GM19395 (cell line): ENCODE data around the gene GLB1L3.
"Not testable (repeated sequence)": the region's sequence is repeated elsewhere in the genome, so short reads cannot be mapped to it uniquely, and the experiment has no call there.

Experiments
- ATAC-seq: cut with Tn5 transposase; IDR thresholded peaks from one replicate; pipeline ENCODE4 v1.9.1; 2021; ENCODE audit warnings: mild to moderate bottlenecking, moderate library complexity; ENCODE audit not compliant: unreplicated experiment

GLB1L3 gene

DNA sequence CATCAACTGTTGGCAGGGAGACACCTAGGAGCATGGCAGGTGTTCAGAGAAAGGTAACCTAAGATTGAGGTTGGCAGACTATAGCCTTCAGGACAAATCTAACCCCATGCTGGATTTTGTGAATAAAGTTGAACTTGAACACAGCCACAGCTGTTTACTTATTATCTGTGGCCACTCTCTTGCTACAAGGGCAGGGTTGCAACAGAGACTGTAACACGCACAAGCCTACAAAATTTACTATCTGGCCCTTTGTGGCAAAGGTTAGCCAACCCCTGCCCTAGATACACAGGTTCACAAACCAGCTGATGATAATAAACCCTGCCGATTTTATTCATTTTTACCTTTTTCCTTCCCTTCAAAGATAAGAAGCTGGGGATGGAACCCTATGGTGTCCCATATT is 25.5 kb upstream of the GLB1L3 start:
- no peak for ATAC-seq

DNA sequence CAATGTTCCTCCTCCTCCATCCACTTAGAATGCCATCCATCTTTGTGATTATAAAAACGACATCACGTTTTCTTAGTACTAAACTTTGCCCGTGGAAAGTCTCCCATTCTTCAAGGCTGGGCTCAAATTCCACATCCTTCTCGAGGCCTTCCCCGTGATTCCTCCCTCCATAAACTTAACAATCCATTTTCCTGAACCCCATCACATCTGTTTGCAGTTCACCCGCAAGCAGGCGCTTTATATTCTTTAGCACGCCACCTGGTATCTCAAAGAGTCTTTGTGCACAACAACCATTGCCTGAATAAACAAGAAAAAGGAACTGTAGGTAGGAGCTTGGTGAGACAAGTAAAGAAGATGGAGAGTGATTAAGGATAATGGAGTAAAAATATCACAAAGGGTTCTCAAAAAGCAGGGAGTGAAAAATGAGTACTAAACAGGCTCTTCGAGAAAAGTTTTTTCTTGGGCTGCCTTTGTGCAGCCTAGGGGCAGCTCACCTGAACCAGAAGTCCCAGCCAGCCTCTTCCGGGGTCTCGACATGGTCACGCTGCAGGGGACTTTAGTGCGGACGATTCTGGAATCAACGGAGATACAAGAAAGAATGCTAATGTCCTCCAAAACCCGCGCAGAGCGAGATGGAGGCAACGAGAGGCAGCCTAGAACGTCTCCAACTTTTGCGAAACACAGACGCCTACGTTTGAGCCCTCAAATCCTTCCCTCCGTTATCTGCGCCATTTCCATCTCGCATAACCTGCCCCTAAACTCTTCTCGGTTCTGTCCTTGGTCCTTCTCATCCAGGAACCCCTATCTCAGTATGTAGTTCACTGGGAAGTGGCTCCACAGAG is 23.6 kb upstream of the GLB1L3 start:
- peak; percentile 49 for ATAC-seq

DNA sequence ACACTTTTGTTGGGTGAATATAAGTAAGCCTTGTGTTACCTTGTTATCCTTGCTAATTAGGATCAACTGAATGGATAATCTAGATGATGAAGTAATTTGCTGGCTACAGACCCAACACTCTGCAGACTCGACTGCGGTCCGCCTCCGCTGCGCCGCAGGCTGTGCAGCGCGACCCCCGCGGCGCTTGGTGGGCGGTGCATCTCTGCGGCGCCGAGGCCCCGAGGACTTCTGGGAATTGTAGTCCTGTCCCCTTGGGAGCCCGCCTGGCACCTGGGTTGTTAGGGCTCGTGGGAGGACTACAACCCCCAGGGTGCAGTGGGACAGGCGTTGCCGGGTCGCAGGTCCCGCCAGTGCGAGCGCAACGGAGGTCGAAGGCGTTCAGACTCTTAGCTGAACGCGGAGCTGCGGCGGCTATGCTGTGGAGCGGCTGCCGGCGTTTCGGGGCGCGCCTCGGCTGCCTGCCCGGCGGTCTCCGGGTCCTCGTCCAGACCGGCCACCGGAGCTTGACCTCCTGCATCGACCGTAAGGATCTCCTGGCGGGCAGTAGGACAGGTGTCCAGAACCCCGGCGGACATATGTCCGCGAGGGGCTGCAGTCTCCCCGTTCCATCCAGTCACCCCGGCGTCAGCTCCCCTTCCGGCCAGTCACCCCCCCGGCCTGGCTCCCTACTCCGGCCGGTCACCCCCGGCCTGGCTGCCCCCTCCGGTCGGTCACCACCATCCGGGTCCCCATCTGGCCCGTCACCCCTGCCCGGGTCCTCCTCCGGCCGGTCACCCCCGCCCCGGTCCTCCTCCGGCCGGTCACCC is 22.8 kb upstream of the GLB1L3 start, which contains the start of the genes ACAD8 and THYN1:
Gene ACAD8, plus strand, starts transcription at position 381 of the 806 bp plus-strand sequence. Its CDS starts 33 bp downstream, at position 414.
Gene THYN1, minus strand, starts transcription at position 165 of the 806 bp plus-strand sequence. CDS start 470 bp downstream, outside the sequence.
- peak; percentile 98 for ATAC-seq

DNA sequence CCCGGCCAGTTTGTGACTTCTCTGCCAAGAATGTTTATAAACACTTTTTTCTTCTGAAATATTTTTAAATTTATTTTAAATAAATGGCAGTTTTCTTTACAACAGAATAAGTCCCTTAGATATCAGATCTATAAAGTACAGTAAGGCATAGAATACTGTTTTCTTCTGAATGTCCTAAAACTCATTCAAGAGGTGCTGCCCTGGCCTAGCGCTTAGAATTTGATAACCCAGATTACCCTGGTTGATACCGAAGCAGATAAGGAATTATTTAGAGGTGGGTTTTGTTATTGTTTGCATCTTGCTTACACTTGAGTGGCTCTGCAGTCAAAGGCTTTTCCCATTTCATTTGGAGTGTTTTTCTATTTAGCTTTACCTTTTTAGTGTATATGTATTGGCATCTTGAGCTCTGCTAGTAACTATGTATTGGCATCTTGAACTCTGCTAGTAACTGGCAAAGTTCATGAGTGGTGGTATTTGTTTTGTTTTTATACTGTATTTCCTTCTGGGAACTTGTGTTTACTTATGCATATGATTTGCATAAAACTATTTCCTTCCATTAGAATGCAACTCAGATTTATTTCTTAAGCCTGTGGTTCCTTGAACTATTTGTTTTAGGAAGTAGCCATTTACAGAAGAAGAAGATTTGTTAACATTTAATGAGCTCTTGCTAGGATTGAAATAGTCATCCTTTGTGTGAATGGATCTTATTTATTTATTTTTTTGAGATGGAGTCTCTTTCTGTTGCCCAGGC is 21.6 kb upstream of the GLB1L3 start:
- no peak for ATAC-seq

DNA sequence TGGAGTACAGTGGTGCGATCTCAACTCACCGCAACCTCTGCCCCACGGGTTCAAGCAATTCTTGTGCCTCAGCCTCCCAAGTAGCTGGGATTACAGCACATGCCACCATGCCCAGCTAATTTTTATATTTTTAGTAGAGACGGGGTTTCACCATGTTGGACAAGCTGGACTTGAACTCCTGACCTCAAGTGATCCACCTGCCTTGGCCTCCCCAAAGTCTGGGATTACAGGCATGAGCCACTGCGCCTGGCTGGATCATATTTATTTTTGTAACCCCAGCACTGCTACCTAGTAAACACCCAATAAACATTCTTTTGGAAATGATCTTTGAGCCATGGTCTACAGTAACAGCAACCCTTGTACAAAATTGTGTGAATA is 21.0 kb upstream of the GLB1L3 start:
- not testable (repeated sequence) for ATAC-seq

GRCh38 chr11:134257101-134257500 is 19.1 kb upstream of the GLB1L3 start:
- no peak for ATAC-seq

DNA sequence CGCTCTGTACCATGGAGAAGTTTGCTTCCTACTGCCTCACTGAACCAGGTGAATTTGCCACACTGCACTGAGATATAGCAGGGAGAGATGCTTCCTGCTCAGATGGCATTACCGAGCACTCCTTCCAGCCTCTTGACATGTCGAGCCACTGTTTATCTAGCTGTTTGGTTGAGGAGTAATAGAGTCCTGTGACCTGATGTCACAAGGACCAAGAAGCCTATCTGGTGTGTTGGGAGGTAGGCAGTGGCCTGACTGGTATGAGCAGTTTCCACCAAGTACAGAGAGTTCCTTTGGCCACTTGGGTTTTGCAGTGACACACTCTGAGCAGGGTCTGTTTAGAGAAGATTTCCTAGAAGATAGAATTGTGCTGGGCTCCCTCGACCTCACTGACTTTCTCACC is 17.6 kb upstream of the GLB1L3 start:
- ATAC-seq = no peak

- ATAC-seq = no peak
Observed at GRCh38 chr11:134260503-134260902, 15.7 kb upstream of the GLB1L3 start.

DNA sequence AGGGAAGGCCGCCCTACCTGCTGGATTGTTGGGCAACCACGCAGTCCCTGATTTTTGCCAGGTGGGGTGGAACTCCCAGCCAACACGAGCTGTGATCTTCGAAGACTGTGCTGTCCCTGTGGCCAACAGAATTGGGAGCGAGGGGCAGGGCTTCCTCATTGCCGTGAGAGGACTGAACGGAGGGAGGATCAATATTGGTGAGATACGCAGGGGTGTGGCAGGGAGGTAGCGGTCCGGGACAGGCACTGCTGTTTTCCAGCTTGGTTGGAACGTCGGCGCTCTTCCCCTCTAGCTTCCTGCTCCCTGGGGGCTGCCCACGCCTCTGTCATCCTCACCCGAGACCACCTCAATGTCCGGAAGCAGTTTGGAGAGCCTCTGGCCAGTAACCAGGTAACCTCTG is 15.2 kb upstream of the GLB1L3 start:
- ATAC-seq = no peak

GRCh38 chr11:134261626-134262488 is 14.3 kb upstream of the GLB1L3 start:
- no peak for ATAC-seq

DNA sequence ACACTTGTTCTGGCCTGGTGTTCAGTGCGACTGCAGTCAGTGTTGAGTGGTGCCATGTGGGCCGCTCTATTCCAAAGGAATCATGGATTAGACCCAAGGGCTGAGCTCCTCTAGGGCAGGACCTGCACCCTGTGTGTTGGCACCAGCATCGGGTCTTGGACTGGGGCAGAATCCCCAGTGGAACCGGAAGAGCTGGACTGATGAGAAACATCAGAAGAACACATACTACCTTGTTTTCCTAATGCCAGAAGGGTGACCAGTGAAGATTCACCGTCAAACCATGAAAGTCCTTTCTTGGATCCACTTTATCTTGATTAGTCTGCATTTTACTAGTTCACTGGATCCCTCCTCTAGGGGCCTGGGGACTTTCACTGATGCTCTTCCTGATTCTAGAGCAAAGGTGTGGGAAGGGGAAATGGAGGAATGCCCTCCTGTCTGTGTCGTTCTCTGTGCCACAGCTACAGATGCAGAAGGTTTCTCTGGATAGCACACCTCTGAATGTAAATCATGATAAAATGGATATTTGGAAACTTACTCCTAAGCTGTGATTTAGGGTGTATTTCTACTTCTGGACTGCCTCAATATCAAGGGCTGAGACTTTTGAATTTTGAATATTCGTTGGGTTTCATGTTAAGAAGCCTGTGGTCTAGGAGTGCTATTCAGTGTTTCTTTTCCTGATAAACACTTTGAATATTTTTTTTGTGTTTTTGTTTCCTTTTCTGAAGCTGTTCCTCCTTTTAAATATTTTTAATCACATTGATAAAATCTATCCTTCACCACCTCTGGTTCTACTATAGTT is 11.0 kb upstream of the GLB1L3 start:
- ATAC-seq = no peak

DNA sequence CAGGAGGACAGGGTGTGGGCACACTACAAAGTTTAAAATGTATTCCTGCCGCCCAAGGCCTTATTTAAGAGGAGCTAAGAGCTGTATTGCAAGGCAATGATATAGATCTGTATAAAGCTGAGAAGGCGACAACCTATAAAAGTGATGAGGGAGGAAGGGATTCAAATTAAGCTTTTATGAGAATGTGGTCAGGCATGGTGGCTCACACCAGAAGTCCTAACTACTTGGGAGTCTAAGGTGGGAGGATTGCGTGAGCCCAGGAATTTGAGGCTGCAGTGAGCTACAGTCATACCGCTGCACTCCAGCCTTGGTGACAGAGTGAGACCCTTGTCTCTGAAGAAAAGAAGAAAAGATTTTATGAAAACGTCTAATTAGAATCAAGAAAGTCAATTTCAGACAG is 9.7 kb upstream of the GLB1L3 start:
- no peak for ATAC-seq

DNA sequence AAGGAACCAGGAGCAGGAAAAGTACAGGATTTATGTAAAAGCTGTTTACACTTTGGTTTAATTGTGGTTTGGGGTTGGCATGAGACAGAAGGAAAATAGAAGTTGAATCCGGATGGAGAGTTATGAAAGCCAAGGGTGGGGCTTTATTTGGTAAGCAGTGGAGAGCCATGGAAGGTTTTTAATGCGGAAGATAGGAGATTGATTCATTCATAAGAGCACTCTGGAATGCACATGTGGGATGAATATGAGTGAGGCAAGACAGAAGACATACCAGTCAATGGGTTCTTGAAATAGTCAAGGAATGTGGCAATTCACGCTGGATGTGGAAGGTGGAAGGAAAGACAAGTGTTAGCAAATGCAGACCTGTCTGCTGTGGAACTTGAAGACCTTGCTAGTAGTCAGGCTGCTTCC is 9.3 kb upstream of the GLB1L3 start:
- ATAC-seq = no peak

DNA sequence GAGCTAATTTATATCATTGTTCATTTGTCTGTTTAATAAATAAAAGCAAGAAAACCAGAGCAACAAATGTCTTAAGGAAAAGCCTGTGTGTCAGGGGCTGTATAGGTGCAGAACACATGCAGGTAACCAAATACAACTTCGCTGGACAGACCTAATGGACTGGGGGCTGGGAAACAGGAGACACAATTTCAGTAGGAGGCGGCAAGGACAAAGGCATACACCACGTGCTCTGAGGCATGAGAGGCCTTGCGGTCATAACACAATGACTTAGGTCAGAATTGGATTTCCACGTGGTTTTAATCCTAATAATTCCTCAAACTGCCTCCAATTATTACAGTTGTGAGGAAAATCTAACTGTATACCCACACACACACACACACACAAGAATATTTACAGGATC is 8.7 kb upstream of the GLB1L3 start:
- ATAC-seq = no peak

- ATAC-seq = no peak
Observed at GRCh38 chr11:134267966-134268365, 8.2 kb upstream of the GLB1L3 start.

GRCh38 chr11:134270250-134270714 is 5.9 kb upstream of the GLB1L3 start:
- no peak for ATAC-seq

- no peak for ATAC-seq
Observed at GRCh38 chr11:134271978-134272377, 4.2 kb upstream of the GLB1L3 start.

DNA sequence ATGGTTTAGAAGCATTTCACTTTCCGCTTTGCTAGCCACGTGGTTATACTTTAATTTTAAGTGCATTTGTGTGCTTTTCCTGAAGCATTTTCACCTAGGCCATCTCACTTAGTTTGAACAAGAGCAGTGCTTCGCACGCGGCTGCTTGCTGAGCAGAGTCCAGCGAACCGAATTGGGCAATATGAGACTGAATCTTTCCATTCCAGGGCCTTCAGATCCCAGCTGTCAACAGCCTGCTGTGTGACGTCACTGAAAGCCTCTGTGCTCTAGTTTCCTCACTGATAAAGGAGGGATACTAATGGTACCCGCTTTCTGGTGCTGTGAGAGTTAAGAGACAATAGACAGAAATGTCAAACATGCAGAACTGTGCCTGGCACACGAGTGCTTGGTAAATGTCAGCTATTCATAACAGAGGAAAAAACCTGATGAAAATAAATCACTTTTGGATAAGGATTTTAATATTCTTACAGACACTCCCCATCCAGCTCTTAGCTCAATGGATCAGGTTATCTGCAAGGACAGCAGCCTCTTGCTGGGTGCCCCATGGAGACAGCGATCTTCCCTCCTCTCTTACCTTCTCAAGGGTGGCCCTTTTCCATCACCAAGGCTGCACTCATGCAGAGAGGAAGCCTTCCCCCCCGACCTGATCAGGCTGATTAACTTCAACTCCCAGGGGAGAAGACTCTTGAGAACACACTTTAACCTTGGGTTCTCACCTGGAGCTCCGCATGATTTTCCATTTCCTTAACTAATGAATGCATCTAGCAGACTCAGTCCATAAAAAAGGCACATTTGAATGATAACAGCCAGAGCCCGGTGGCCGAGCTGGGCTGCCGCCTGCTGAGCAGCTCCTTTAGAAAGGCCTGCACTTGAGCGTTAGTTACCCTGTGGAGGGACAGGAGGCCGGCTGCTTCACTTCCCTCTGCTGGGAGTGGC is 3.5 kb upstream of the GLB1L3 start:
- no peak for ATAC-seq
